CD4-positive, alpha-beta T cell treated with Interleukin-1 beta for 1 hour (primary cell): Measurements from ENCODE around the gene RTN4IP1.
A peak's percentile ranks its signal among the peaks of the same experiment; 100 is the strongest.
"Not testable (repeated sequence)": the region's sequence is repeated elsewhere in the genome, so short reads cannot be mapped to it uniquely, and the experiment has no call there.

Source experiments
- DNase-seq, 2 donors: peaks; one replicate each; pipeline ENCODE4 v3.0.0-alpha.2; 2020 to 2022

The RTN4IP1 gene

GRCh38 chr6:106626485-106626884 lies 2.8 kb downstream of the RTN4IP1 start:
- DNase-seq: no peak

DNA sequence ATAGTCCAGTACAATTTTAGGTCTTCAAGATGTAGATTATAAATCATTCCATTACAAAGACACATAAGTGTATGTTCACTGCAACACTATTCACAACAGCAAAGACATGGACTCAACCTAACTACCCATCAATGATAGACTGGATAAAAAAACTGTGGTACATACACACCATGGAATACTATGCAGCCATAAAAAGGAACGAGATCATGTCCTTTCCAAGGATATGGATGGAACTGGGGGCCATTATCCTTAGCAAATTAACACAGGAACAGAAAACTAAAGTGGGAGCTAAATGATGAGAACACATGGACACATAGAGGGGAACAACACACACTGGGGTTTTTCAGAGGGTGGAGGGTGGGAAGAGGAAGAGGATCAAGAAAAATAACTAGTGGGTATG lies 6.3 kb downstream of the RTN4IP1 start:
- no peak for DNase-seq

DNA sequence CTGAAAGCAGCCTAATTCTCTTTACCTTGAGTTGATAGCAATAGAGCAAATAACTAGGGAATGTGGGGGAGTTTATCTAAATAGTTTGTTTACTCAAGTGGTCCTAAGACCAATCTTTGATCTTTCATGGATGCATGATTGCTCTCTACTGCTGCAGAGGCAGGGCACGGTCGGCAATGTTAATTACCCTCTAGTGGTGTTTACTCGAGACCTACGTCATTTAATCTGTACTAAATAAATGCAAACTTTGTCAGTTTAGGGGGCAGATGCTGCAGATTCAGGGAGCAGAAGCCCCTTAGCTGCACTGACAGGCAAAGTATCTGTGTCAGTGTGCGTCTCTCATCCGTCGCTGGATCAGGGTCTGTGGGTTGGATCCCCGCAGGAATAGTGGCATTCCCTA lies 6.9 kb downstream of the RTN4IP1 start:
- no peak for DNase-seq

- DNase-seq: no peak
Measured at GRCh38 chr6:106620931-106621672, 8.2 kb downstream of the RTN4IP1 start.

GRCh38 chr6:106619223-106619622 lies 10.1 kb downstream of the RTN4IP1 start:
- no peak for DNase-seq

- DNase-seq: no peak
Measured at GRCh38 chr6:106618324-106618723, 11.0 kb downstream of the RTN4IP1 start.

GRCh38 chr6:106617857-106618256 lies 11.4 kb downstream of the RTN4IP1 start:
- no peak for DNase-seq

DNA sequence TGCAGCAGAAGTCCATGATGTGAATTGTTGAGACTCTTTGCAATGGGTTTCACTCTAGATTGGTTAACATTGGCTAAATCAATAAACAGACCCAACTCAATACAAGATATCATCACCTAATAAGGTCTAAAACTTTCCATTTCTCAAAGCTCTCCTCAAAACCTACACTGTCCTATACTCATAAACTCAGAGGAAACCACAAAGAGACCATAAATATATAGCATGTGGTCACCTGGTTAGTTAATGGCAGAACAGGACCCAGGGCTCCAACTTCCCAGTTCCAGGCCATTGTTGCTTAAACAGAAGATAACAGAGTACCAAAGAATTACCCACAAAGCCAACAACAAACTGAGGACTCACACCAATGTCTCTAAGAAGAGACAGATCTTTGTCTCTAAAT lies 12.0 kb downstream of the RTN4IP1 start:
- no peak for DNase-seq

DNA sequence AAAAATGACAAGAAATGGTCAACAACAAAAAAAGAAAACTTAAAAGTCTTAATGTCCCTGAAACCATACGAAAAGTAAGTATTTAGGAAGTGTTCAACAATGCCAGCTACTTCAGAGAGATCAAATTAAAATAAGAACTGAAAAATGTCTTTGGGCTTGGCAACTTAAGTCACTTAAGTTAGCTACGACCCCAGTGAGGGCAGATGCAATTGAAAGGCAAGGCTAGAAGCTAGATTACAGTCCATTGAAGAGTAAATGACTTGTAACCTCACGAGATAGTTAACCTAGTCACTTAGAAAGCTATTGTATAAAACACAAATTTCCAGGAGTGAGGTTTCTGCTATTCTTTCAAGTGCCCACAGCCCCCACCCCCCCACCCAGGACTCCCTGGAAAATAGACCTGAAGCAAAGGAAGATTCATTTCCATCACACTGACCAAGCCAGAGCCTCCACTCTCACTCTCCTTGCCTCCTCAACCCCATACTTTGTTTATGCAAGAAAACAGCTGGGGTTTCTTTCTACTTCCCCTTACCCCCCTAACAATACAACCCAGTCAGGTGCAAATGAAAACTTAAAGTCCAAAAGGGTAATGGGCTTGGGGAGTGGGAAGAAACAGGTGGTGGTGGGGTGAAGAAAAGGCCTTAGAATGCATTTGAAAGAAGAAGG lies 14.6 kb downstream of the RTN4IP1 start:
- no peak for DNase-seq

DNA sequence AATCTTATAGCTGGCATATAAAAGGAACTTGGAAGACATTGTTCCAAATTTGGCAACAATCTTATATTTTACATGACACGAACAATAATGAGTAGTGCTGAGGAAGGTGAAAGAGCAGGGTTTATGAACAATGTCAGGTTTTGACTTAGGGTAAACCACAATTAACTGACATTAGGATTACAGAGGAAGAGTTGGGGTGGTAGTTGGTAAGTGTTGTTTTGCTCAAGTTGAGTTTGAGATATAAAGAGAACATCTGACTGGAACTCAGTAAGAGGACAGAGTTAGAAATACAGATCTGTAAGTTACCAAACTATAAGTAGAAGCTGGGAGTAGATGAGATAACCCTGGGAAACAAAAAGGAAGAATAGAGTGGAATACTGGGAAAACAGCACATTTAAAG lies 15.1 kb downstream of the RTN4IP1 start:
- DNase-seq: no peak

DNA sequence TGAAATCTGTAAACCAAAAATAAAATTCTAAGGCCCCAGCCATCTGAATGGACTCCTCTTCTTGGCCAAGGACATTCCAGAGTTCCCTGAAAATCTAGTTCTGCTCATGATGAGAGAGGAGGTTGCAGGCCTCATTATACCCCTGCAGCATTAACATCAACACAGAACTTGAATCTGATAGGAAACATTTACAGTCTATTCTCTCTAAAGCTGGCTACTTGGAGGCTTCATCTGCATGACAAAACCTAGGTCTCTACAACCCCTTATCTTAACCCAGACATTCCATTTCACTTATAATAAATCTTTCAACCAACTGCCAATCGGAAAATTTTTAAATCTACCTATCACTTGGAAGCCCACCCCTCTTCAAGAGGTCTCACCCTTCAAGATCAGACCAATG lies 15.7 kb downstream of the RTN4IP1 start:
- DNase-seq: no peak

DNA sequence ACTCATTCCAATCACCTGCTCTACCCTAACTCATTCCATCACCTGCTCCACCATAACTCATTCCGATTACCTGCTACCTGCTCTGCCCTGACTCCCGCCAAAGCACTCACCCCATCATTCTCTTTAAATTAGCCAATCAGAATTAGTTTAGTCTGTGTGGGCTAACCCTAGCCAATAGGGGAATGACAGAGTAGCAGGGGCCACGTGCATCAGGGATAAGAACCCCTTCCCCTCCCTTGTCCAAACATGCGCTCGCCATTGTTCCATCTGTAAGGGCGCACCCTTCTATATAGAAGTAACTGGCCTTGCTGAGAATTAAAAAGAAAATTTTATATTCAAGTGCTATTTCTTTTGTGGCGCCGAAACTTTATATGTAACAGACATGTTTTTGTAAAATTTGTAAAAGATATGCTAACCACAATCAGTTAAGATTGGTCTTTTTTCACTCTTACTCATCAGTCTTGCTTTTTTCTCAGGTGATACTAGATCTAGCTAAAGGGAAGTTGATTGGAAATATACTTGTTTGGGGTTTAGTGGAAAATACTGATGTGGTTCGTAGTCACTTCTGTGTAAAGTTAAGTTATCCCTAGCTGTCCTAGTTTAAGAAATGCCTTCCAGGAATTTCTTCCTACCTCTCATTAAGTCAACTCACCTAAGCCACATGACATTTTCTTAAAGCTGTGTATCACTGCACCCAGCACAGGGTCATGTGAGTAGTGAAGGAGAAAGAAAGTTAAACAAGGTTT lies 16.5 kb downstream of the RTN4IP1 start:
- DNase-seq: no peak

DNA sequence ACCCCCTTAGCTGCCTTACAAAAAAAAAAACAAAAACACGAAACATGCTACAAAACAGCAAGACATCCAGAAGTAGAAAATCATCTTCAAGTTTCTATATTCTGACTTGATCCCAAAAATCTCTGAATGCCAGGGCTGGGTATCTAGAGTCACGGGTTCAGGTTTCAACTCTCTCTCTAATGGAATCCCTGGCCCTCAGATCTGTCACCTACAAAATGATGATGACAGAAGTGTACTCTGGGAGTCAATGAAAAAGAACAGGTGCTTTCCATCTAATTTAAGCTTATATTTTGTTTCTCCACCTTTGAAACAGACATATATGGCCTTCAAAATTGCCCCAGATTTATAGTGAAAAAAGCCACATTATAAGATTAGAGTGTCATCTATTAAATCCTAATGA lies 18.3 kb downstream of the RTN4IP1 start:
- DNase-seq: no peak

GRCh38 chr6:106609699-106610098 lies 19.6 kb downstream of the RTN4IP1 start:
- peak; percentile 1 to 43 for DNase-seq

DNA sequence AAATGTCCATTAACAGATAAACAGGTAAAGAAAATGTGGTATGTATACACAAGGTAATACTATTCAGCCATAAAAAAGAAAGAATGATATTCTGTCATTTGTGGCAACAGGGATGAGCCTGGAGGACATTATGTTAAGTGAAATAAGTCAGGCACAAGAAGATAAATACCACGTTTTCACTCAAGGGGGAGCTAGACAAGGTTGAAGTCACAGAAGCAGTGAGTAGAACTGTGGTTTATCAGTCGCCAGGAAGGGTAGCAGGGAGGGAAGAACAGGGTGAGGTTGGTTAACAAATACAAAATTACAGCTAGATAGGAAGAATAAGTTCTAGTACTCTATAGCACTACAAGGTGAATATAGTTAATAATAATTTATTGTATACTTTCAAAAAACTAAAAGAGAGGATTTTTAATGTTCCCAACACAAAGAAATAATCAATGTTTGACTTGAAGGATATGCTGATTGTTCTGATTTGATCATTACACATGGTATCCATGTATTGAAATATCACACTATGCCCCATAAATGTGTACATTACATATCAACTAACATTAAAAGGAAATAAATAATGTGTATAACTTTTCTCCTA lies 21.1 kb downstream of the RTN4IP1 start:
- peak; percentile 20 to 57 for DNase-seq

GRCh38 chr6:106600329-106600728 lies 29.0 kb downstream of the RTN4IP1 start:
- DNase-seq: no peak

GRCh38 chr6:106599440-106599839 lies 29.9 kb downstream of the RTN4IP1 start:
- DNase-seq: no peak

DNA sequence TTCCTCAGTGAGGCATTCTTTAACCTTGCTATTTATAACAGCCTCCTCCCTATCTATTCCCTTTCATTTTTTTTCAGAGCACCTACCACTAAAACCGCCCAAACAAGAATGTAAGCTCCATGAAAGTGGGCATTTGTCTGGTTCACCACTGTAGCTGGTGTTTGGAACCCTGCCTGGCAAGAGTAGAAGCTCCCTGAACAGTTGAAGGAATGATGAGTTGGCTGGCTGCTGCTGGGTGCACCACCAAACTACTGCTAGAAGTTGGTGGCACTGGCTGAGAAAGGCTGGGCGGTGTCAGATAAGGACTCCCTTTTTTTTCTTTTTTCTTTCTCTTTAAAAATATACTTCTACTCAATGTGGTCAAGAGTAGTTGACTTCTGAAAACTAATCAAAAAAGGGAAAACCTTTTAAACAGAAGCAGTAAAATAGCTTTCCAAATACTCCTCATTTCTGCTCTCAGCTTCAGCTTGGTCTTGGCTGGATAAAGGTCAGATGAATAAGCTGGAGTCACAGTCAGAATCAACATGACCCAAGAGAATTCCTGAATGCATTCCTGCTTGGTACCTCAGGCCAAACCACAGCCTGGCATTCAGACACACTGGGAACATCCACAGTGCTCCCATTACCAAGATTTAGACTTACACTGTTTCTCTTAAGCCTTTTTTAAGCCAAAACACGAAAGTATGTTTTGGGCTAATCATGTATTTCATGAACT lies 38.0 kb downstream of the RTN4IP1 start:
- DNase-seq: no peak

- not testable (repeated sequence) for DNase-seq
Measured at GRCh38 chr6:106588937-106589336, 40.4 kb downstream of the RTN4IP1 start.

- DNase-seq: no peak
Measured at GRCh38 chr6:106586815-106587415, 42.4 kb downstream of the RTN4IP1 start.

DNA sequence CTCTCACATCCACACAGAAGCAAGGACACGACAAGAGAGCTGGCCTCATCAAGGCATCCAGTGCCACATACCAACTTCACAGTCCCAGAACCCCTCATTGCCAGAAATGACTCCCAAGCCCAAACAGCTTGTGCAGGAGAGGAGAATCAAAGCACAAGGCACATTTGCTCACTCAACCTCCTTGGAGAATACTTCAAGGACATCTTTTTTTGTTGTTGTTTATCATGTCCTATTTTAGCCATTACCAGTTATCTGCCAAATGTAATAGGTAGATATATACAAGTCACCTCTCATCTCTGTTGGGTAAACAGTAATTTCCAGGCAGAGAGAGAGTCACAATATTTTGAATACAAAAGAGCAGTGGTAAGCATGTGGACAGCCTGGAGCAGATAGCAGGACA lies 47.8 kb downstream of the RTN4IP1 start:
- no peak for DNase-seq

DNA sequence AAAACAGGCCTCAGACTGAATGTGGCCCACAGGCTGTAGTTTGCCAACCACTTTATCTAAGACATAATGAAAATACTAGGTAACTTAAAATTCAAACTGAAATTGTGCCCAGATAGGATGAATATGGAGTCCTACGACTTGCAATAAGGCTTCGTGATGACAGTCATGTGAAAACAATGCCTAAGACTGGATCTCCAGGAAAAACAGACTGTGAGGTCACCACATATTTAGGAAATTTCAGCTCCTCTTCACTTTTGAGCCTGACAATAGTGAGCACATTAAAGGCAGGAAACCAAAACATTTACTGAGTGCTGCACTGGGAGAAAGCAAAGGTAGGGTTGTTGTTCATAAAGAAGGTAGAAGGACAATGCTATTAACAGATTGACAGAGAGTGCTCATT lies 50.0 kb downstream of the RTN4IP1 start:
- no peak for DNase-seq
